ENCODE measurements around the gene CTNS.
A peak's percentile ranks its signal among the peaks of the same experiment; 100 is the strongest.

CTNS gene

DNA sequence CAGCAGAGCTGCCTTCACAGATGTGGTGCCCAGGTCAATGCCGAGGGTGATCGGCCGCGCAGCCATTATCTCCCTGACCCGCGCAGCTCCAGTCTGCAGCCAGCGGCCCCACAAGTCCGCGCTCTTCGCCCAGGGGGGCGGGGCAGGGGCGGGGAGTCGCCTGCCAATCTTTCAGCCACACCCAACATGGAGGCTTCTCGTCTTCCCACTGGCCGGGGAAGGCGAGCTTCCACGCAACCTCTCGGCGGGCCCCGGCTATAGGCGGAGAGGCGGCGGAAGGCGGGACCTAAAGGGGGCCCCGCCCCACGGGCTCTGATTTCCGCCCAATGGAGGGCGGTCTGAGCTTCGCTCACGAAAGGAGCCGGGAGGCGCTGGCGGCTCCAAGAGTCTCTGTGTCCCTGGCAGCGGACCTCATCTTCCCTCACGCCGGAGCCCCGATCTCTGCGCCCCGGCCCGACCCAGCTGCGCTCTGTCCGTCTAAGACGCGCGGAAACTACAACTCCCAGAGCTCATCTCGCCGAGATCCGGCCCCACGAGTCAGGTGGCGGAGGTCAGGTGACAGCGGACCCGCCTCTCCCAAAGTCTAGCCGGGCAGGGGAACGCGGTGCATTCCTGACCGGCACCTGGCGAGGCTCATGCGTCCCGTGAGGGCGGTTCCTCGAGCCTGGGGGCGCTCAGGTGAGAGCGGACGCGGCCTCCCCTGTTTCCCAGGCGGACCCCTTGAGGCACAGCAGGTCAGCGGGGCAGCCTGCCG, at the start of gene CTNS, which contains the start of gene SHPK:
TSS of gene CTNS (plus strand) at position 607 of the 754 bp plus-strand sequence. CDS start 3,447 bp downstream, outside the sequence.
TSS of gene SHPK (minus strand) at position 97 of the 754 bp plus-strand sequence. CDS start at position 66, 31 bp downstream.
- H3K27ac Mint-ChIP-seq = peak within 1 kb of the TSS; percentile 99
- H3K27me3 Mint-ChIP-seq = no peaks in the 10 kb centered on the region
- H3K9me3 Mint-ChIP-seq (ENCODE audit: low read depth) = no peaks in the 10 kb centered on the region
- H3K36me3 Mint-ChIP-seq = peaks cover 2% of the 10 kb centered on the region
- H3K4me3 Mint-ChIP-seq = peak within 1 kb of the TSS; percentile 97
- peaks cover 27% of the 10 kb centered on the region for H3K4me1 Mint-ChIP-seq (ENCODE audit: low read depth)

GRCh38 chr17:3589784-3590183, 46.8 kb upstream of the CTNS start:
- no peaks in the 10 kb centered on the region for H3K9me3 Mint-ChIP-seq (ENCODE audit: low read depth)
- peaks cover 2% of the 10 kb centered on the region for H3K36me3 Mint-ChIP-seq
- no peak overlapping the region for H3K27ac Mint-ChIP-seq
- no peaks in the 10 kb centered on the region for H3K27me3 Mint-ChIP-seq
- H3K4me3 Mint-ChIP-seq = no peak overlapping the region
- no peaks in the 10 kb centered on the region for H3K4me1 Mint-ChIP-seq (ENCODE audit: low read depth)

GRCh38 chr17:3590231-3590630, 46.3 kb upstream of the CTNS start:
- no peak overlapping the region for H3K4me3 Mint-ChIP-seq
- H3K27ac Mint-ChIP-seq = no peak overlapping the region
- no peaks in the 10 kb centered on the region for H3K4me1 Mint-ChIP-seq (ENCODE audit: low read depth)
- no peaks in the 10 kb centered on the region for H3K9me3 Mint-ChIP-seq (ENCODE audit: low read depth)
- no peaks in the 10 kb centered on the region for H3K27me3 Mint-ChIP-seq
- peaks cover 2% of the 10 kb centered on the region for H3K36me3 Mint-ChIP-seq

- Mint-ChIP-seq H3K9me3 (ENCODE audit: low read depth) (no peaks in the 10 kb centered on the region), H3K27ac (no peak overlapping the region), H3K36me3 (peaks cover 2% of the 10 kb centered on the region), H3K27me3 (no peaks in the 10 kb centered on the region), H3K4me3 (no peak overlapping the region), H3K4me1 (ENCODE audit: low read depth) (no peaks in the 10 kb centered on the region)
Observed at GRCh38 chr17:3590768-3591167, 45.8 kb upstream of the CTNS start.

DNA sequence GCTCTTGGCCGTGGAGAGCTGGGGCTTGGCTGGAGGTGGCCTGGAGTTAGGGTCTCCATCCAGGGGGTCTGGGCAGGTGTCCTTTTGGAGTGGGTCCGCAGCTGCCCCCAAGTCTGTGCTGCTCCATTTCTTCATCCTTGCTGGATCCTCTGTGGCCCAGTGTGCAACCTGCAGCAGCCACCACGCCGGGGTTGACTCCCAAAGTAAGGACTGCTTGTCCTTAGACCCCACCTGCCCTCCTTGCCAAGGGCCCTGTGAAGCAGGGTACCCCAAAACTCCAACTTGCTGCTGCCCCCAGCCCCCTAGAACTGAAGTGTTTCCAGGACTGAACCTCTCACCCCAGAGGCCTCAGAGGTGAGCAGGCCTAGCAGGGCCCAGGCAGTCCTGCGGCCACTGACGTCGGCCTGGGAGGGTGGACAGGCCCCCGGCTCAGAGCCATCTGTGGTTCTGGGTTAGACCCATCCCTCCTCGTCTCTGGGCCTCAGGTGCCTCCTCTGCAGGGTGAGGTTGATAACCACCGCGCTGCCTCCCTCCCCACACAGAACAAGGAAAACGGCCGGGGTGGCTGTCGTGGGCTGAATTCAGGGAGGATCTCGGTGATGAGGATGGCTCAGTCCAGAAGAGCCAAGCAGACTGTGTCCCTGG, 44.2 kb upstream of the CTNS start:
- Mint-ChIP-seq H3K27ac (no peak overlapping the region), H3K36me3 (peaks cover 2% of the 10 kb centered on the region), H3K4me1 (ENCODE audit: low read depth) (no peaks in the 10 kb centered on the region), H3K4me3 (no peak overlapping the region), H3K9me3 (ENCODE audit: low read depth) (no peaks in the 10 kb centered on the region), H3K27me3 (no peaks in the 10 kb centered on the region)

- Mint-ChIP-seq H3K27me3 (no peaks in the 10 kb centered on the region), H3K27ac (no peak overlapping the region), H3K4me1 (ENCODE audit: low read depth) (no peaks in the 10 kb centered on the region), H3K4me3 (no peak overlapping the region), H3K36me3 (peaks cover 2% of the 10 kb centered on the region), H3K9me3 (ENCODE audit: low read depth) (no peaks in the 10 kb centered on the region)
Observed at GRCh38 chr17:3593384-3593783, 43.2 kb upstream of the CTNS start.

- Mint-ChIP-seq H3K27ac (no peak overlapping the region), H3K36me3 (peaks cover 2% of the 10 kb centered on the region), H3K4me3 (no peak overlapping the region), H3K9me3 (ENCODE audit: low read depth) (no peaks in the 10 kb centered on the region), H3K4me1 (ENCODE audit: low read depth) (no peaks in the 10 kb centered on the region), H3K27me3 (no peaks in the 10 kb centered on the region)
Observed at GRCh38 chr17:3594051-3594800, 42.3 kb upstream of the CTNS start.

- H3K4me3 Mint-ChIP-seq = no peak overlapping the region
- H3K27ac Mint-ChIP-seq = no peak overlapping the region
- no peaks in the 10 kb centered on the region for H3K27me3 Mint-ChIP-seq
- H3K36me3 Mint-ChIP-seq = no peaks in the 10 kb centered on the region
- no peaks in the 10 kb centered on the region for H3K4me1 Mint-ChIP-seq (ENCODE audit: low read depth)
- no peaks in the 10 kb centered on the region for H3K9me3 Mint-ChIP-seq (ENCODE audit: low read depth)
Observed at GRCh38 chr17:3594976-3595375, 41.6 kb upstream of the CTNS start.

- no peaks in the 10 kb centered on the region for H3K9me3 Mint-ChIP-seq (ENCODE audit: low read depth)
Observed at GRCh38 chr17:3596804-3597464, 39.6 kb upstream of the CTNS start.

GRCh38 chr17:3598078-3598477, 38.5 kb upstream of the CTNS start:
- Mint-ChIP-seq H3K36me3 (no peaks in the 10 kb centered on the region), H3K27me3 (no peaks in the 10 kb centered on the region), H3K9me3 (ENCODE audit: low read depth) (no peaks in the 10 kb centered on the region), H3K27ac (no peak overlapping the region), H3K4me3 (no peak overlapping the region), H3K4me1 (ENCODE audit: low read depth) (no peaks in the 10 kb centered on the region)

More at GRCh38 chr17:3596804-3597464, 39.6 kb upstream of the CTNS start:
- Mint-ChIP-seq H3K4me1 (ENCODE audit: low read depth) (no peaks in the 10 kb centered on the region), H3K4me3 (no peak overlapping the region), H3K27ac (no peak overlapping the region), H3K27me3 (no peaks in the 10 kb centered on the region), H3K36me3 (no peaks in the 10 kb centered on the region)

DNA sequence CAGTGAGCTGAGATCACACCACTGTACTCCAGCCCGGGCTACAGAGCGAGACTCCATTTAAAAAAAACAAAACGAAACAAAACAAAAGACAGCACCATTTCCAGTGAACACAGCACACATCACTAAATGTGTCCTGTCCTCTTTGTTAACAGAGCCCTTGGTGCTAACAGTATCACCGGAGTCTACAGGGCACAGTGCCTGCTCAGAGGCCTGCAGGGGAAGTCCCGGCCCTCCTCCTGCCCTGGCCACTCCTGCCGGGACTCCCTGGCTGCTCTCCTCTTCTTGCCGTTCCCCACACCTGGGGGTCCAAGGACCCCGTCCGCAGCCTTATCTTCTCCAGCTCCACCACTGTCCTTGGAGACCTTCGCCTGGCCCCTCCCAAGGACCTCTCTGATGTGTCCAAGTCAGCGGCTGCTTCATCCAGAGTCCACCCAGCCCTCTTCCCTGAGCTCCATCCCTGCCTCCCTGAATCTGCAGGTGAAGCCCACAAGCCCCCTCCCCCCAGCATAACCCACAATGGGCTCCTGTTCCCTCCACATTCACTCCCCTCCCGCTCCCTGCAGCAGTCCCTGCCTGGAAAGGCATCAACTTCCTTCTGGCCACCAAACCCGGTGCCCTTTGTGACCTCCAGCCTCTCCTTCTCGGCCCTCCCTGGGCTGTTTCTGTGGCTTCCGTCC, 35.9 kb upstream of the CTNS start:
- no peak overlapping the region for H3K27ac Mint-ChIP-seq
- no peak overlapping the region for H3K4me3 Mint-ChIP-seq
- H3K27me3 Mint-ChIP-seq = no peaks in the 10 kb centered on the region
- H3K9me3 Mint-ChIP-seq (ENCODE audit: low read depth) = no peaks in the 10 kb centered on the region
- H3K4me1 Mint-ChIP-seq (ENCODE audit: low read depth) = no peaks in the 10 kb centered on the region
- no peaks in the 10 kb centered on the region for H3K36me3 Mint-ChIP-seq

DNA sequence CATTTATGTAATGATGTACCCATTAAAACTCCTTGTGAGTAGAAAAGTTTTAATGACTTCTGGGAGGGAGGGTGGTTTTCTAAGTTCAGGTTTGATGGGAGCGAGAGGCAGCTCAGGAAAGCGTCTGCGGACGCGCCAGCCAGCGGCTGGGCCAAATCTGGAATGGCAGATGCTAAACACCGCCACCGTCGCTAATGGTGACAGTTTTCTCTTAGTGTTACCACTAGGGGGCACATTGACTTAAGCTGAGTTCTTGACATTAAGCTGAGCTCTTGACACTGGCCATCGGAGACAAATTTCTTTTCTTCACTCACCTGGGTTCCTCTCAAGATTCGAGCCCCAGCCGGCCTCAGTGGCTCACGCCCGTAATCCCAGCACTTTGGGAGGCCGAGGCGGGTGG, 34.1 kb upstream of the CTNS start:
- Mint-ChIP-seq H3K27me3 (no peaks in the 10 kb centered on the region), H3K36me3 (no peaks in the 10 kb centered on the region)

GRCh38 chr17:3603119-3603869, 33.3 kb upstream of the CTNS start:
- no peak overlapping the region for H3K27ac Mint-ChIP-seq
- no peak overlapping the region for H3K4me3 Mint-ChIP-seq
- H3K4me1 Mint-ChIP-seq (ENCODE audit: low read depth) = no peaks in the 10 kb centered on the region
- no peaks in the 10 kb centered on the region for H3K9me3 Mint-ChIP-seq (ENCODE audit: low read depth)
- no peaks in the 10 kb centered on the region for H3K27me3 Mint-ChIP-seq
- peaks cover 2% of the 10 kb centered on the region for H3K36me3 Mint-ChIP-seq

More for the DNA sequence above, 34.1 kb upstream of the CTNS start:
- Mint-ChIP-seq H3K27ac (no peak overlapping the region), H3K4me3 (no peak overlapping the region), H3K9me3 (ENCODE audit: low read depth) (no peaks in the 10 kb centered on the region), H3K4me1 (ENCODE audit: low read depth) (no peaks in the 10 kb centered on the region)

GRCh38 chr17:3603870-3604259, 32.7 kb upstream of the CTNS start:
- H3K27me3 Mint-ChIP-seq = no peaks in the 10 kb centered on the region
- H3K27ac Mint-ChIP-seq = no peak overlapping the region
- H3K4me3 Mint-ChIP-seq = no peak overlapping the region
- H3K36me3 Mint-ChIP-seq = peaks cover 3% of the 10 kb centered on the region
- no peaks in the 10 kb centered on the region for H3K4me1 Mint-ChIP-seq (ENCODE audit: low read depth)
- no peaks in the 10 kb centered on the region for H3K9me3 Mint-ChIP-seq (ENCODE audit: low read depth)

Data from activated naive CD8-positive, alpha-beta T cell (primary cell).